ENCODE data around the gene ESYT1.

ESYT1 gene

GRCh38 chr12:56127888-56128669, at the start of gene ESYT1:
Gene ESYT1, plus strand, starts transcription at chr12:56128267. Its CDS starts 53 bp downstream, at chr12:56128320.
- peak; percentile 92 to 95 for DNase-seq (ENCODE audit: low read depth in 2 of 2, low spot score in 1 of 2)

GRCh38 chr12:56078427-56078826, 49.6 kb upstream of the ESYT1 start:
- DNase-seq (ENCODE audit: low read depth in 2 of 2, low spot score in 1 of 2), result no peak

GRCh38 chr12:56078931-56079722, 48.9 kb upstream of the ESYT1 start:
- peak; percentile 7 to 11 for DNase-seq (ENCODE audit: low read depth in 2 of 2, low spot score in 1 of 2)

- DNase-seq (ENCODE audit: low read depth in 2 of 2, low spot score in 1 of 2), result peak; percentile 8 to 51
Measured at GRCh38 chr12:56079723-56080555, 48.1 kb upstream of the ESYT1 start, which contains the start of gene ERBB3. Gene ERBB3, plus strand, starts transcription at chr12:56080165. Its CDS starts 136 bp downstream, at chr12:56080301.

- DNase-seq (ENCODE audit: low read depth in 2 of 2, low spot score in 1 of 2), result no peak
Measured at GRCh38 chr12:56080556-56081138, 47.4 kb upstream of the ESYT1 start.

GRCh38 chr12:56081393-56082347, 46.4 kb upstream of the ESYT1 start:
- no peak for DNase-seq (ENCODE audit: low read depth in 2 of 2, low spot score in 1 of 2)

GRCh38 chr12:56082382-56082781, 45.7 kb upstream of the ESYT1 start:
- DNase-seq (ENCODE audit: low read depth in 2 of 2, low spot score in 1 of 2), result no peak

GRCh38 chr12:56082967-56083366, 45.1 kb upstream of the ESYT1 start:
- no peak for DNase-seq (ENCODE audit: low read depth in 2 of 2, low spot score in 1 of 2)

- no peak for DNase-seq (ENCODE audit: low read depth in 2 of 2, low spot score in 1 of 2)
Measured at GRCh38 chr12:56084958-56085543, 43.0 kb upstream of the ESYT1 start.

- DNase-seq (ENCODE audit: low read depth in 2 of 2, low spot score in 1 of 2), result no peak
Measured at GRCh38 chr12:56086096-56086495, 42.0 kb upstream of the ESYT1 start.

GRCh38 chr12:56086608-56087007, 41.5 kb upstream of the ESYT1 start:
- no peak for DNase-seq (ENCODE audit: low read depth in 2 of 2, low spot score in 1 of 2)

GRCh38 chr12:56087220-56087619, 40.8 kb upstream of the ESYT1 start:
- no peak for DNase-seq (ENCODE audit: low read depth in 2 of 2, low spot score in 1 of 2)

GRCh38 chr12:56097738-56098137, 30.3 kb upstream of the ESYT1 start:
- DNase-seq (ENCODE audit: low read depth in 2 of 2, low spot score in 1 of 2), result no peak

- no peak for DNase-seq (ENCODE audit: low read depth in 2 of 2, low spot score in 1 of 2)
Measured at GRCh38 chr12:56098592-56098991, 29.5 kb upstream of the ESYT1 start.

GRCh38 chr12:56099787-56100186, 28.3 kb upstream of the ESYT1 start:
- no peak for DNase-seq (ENCODE audit: low read depth in 2 of 2, low spot score in 1 of 2)

- no peak for DNase-seq (ENCODE audit: low read depth in 2 of 2, low spot score in 1 of 2)
Measured at GRCh38 chr12:56101045-56101444, 27.0 kb upstream of the ESYT1 start.

- DNase-seq (ENCODE audit: low read depth in 2 of 2, low spot score in 1 of 2), result no peak
Measured at GRCh38 chr12:56102683-56103065, 25.4 kb upstream of the ESYT1 start.

- DNase-seq (ENCODE audit: low read depth in 2 of 2, low spot score in 1 of 2), result no peak
Measured at GRCh38 chr12:56103066-56103711, 24.9 kb upstream of the ESYT1 start.

- no peak for DNase-seq (ENCODE audit: low read depth in 2 of 2, low spot score in 1 of 2)
Measured at GRCh38 chr12:56103823-56104108, 24.3 kb upstream of the ESYT1 start.

Measured in stimulated activated CD8-positive, alpha-beta memory T cell treated with anti-CD3 and anti-CD28 coated beads, Interleukin-4, amount 100 ng/mL, for 4 hours (primary cell).